ENCODE data around the gene WASF3.

GRCh38 chr13:26602783-26603182 lies 45.3 kb downstream of the WASF3 start:
- TF ChIP-seq, protein P1, sequence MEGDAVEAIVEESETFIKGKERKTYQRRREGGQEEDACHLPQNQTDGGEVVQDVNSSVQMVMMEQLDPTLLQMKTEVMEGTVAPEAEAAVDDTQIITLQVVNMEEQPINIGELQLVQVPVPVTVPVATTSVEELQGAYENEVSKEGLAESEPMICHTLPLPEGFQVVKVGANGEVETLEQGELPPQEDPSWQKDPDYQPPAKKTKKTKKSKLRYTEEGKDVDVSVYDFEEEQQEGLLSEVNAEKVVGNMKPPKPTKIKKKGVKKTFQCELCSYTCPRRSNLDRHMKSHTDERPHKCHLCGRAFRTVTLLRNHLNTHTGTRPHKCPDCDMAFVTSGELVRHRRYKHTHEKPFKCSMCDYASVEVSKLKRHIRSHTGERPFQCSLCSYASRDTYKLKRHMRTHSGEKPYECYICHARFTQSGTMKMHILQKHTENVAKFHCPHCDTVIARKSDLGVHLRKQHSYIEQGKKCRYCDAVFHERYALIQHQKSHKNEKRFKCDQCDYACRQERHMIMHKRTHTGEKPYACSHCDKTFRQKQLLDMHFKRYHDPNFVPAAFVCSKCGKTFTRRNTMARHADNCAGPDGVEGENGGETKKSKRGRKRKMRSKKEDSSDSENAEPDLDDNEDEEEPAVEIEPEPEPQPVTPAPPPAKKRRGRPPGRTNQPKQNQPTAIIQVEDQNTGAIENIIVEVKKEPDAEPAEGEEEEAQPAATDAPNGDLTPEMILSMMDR (IDR thresholded peaks at IDR 0.05), result no peak
- TF ChIP-seq POLR2A (IDR thresholded peaks at IDR 0.05), result no peak

Data from esophagus squamous epithelium (tissue), 4 donors.